ENCODE results near the gene TRRAP.

DNA sequence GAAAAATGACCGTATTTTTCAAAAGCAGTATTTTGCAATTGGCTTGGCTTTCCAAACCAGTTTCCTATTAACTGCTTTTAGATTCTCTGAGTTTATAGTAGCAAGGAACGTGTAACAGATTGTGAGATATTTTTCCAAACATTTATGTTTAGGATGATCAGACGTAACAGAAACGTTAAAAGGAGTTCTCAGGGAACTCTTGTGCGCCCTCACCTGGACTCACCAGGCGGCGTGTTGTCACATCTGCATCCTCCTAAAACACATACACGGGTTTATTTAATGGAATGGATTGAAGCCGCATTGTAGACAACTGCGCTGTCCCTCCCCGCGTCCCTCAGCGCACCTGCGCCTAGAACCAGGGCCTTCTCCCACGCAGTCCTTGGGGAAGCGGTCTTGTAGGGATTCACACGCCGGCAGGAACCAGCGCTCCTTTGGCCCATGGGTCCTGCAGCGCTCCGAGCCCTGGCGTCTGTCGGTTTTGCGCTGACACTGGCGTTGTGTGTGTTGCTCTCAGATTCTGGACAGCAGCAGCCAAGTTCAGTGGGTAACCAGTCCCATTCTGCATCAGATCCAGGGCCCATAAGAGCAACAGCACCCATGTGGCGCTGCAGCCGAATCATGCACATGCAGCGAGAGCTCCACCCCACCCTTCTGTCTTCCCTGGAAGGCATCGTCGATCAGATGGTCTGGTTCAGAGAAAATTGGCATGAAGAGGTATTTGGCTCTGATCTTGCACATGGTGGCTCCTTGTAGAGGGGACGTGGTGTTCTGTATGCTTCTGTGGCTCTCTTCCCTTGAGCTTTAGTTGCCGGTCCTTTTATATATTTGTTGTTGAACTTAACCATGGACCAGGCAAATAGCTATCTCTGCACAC, 114.9 kb downstream of the TRRAP start:
- no peak for TF ChIP-seq CTCF (IDR thresholded peaks at IDR 0.05)
- TF ChIP-seq POLR2A (IDR thresholded peaks at IDR 0.05), result no peak
- no peak for TF ChIP-seq POLR2AphosphoS5 (IDR thresholded peaks at IDR 0.05)
- no peak for TF ChIP-seq EP300 (IDR thresholded peaks at IDR 0.05)

All from upper lobe of left lung (tissue), 4 donors.